ENCODE data around the gene OBP2A. TPM values are rescaled to one million over a fixed set of nuclear protein-coding genes. Genes with fewer than 3 reads are reported as not detected.

Gene OBP2A
- total RNA-seq, 1 donor from 2014 or later, result not detected

- TF ChIP-seq CTCF (conservative IDR thresholded peaks at IDR 0.05), result no peak
- Mint-ChIP-seq H3K9me3 (no peaks in the 10 kb centered on the region), H3K27ac (ENCODE audit: unreplicated experiment) (no peak overlapping the region)
These were observed 34.1 kb downstream of the OBP2A start for GRCh38 chr9:135579889-135580660.

DNA sequence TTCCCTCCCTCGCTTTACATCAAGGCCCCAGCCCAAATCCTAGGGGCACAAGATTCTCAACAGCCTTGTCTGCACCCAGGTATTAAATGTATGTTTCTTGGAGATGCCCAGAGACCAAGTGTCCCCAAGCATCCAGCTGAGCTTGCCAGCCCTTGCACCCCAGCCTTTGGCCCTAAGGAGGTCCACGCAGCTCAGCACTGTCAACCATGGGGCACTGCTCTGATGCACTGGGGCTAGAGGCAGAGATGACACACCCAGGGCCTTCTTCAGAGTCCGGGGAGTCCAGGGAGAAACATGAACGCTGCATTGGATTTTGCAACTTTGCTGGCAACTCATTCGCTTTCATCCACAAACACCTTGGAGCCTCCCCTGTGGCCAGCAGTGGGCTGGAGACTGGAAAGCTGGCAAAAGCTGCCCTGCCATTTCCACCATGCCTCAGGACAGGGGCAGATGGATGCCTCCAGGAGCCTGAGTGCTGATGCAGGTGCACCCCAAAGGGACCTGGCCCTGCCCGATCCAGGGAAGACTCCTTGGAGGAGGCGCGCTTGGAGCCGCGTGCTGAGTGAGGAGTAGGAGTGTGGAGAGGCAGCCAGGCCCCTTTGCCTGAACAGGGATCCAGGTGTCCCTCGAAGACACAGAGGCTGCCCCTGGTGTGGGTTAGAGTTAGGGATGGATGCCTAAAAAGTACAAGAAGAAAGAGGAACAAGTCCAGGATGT is 34.9 kb downstream of the OBP2A start:
- no peaks in the 10 kb centered on the region for H3K4me1 Mint-ChIP-seq

More at GRCh38 chr9:135579889-135580660, 34.1 kb downstream of the OBP2A start:
- DNase-seq (ENCODE audit: low read depth, low spot score), result no peak
- no peaks in the 10 kb centered on the region for H3K4me1 Mint-ChIP-seq
- H3K27me3 Mint-ChIP-seq (ENCODE audit: low read depth), result no peaks in the 10 kb centered on the region
- H3K4me3 Mint-ChIP-seq, result no peak overlapping the region
- no peaks in the 10 kb centered on the region for H3K36me3 Mint-ChIP-seq (ENCODE audit: low read depth)

DNA sequence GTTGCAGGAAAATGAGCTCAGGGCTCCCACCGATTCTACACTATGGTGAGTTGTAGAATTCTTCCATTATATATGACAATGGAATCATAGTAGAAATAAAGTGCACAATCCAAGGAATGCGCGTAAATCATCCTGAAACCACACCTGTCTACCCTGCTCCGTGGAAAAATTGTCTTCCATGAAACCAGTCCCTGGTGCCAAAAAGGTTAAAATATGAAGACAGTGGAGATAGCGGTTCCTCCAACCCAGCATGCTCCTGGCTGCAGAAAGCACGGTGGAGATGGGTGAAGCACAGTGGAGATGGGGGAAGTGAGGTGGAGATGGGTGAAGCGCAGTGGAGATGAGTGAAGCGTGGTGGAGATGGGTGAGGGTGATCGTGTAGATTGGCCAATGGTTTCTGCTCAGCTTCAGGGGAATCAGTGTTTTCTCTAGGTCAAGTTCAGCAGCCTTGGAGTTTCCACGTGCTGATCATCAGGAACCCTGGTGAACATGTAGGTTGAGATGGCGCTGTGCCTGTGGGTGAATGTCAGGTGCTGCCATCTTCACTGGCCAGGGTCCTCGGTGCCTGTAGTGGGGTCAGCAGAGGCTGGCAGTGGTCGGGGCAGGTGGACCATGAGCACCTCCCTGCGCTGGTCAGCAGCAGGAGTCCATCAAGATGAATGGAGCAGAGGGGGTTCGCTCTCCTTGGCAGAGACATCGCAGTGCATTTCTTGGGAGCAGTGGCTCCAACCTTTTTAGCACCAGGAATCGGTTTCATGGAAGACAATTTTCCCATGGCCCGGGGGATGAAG is 35.9 kb downstream of the OBP2A start:
- no peak for TF ChIP-seq CTCF (conservative IDR thresholded peaks at IDR 0.05)
- no peaks in the 10 kb centered on the region for H3K9me3 Mint-ChIP-seq
- no peaks in the 10 kb centered on the region for H3K36me3 Mint-ChIP-seq (ENCODE audit: low read depth)
- no peaks in the 10 kb centered on the region for H3K27me3 Mint-ChIP-seq (ENCODE audit: low read depth)
- H3K4me1 Mint-ChIP-seq, result no peaks in the 10 kb centered on the region
- no peak for DNase-seq (ENCODE audit: low read depth, low spot score)
- peak overlapping the region; percentile 35 for H3K27ac Mint-ChIP-seq (ENCODE audit: unreplicated experiment)
- H3K4me3 Mint-ChIP-seq, result no peak overlapping the region

More for the DNA sequence above, 34.9 kb downstream of the OBP2A start:
- no peak for DNase-seq (ENCODE audit: low read depth, low spot score)
- H3K27ac Mint-ChIP-seq (ENCODE audit: unreplicated experiment), result no peak overlapping the region
- H3K4me3 Mint-ChIP-seq, result no peak overlapping the region
- no peaks in the 10 kb centered on the region for H3K36me3 Mint-ChIP-seq (ENCODE audit: low read depth)
- no peaks in the 10 kb centered on the region for H3K27me3 Mint-ChIP-seq (ENCODE audit: low read depth)
- no peak for TF ChIP-seq CTCF (conservative IDR thresholded peaks at IDR 0.05)
- no peaks in the 10 kb centered on the region for H3K9me3 Mint-ChIP-seq

DNA sequence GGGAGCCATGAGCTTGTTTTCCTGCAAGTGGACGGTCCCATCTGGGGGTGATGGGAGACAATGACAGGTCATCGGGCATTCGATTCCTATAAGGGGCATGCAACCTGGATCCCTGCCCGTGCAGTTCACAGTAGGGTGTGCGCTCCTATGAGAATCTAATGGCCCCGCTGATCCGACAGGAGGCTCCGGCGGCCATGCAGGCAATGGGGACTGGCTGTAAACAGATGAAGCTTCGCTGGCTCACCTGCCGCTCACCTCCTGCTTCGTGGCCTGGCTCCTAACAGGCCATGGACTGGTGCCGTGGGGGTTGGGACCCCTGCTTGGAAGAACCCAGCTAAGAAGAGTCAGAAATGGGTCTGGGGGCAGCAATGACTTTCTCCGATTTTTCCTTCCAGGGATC is 36.6 kb downstream of the OBP2A start:
- no peak for TF ChIP-seq CTCF (conservative IDR thresholded peaks at IDR 0.05)
- H3K27ac Mint-ChIP-seq (ENCODE audit: unreplicated experiment), result no peak overlapping the region
- DNase-seq (ENCODE audit: low read depth, low spot score), result no peak

GRCh38 chr9:135582966-135583687 is 37.2 kb downstream of the OBP2A start:
- Mint-ChIP-seq H3K27me3 (ENCODE audit: low read depth) (no peaks in the 10 kb centered on the region), H3K4me3 (no peak overlapping the region), H3K9me3 (no peaks in the 10 kb centered on the region), H3K4me1 (no peaks in the 10 kb centered on the region), H3K27ac (ENCODE audit: unreplicated experiment) (no peak overlapping the region), H3K36me3 (ENCODE audit: low read depth) (no peaks in the 10 kb centered on the region)
- no peak for DNase-seq (ENCODE audit: low read depth, low spot score)
- TF ChIP-seq CTCF (conservative IDR thresholded peaks at IDR 0.05), result no peak

More for the DNA sequence above, 36.6 kb downstream of the OBP2A start:
- no peaks in the 10 kb centered on the region for H3K36me3 Mint-ChIP-seq (ENCODE audit: low read depth)
- no peaks in the 10 kb centered on the region for H3K27me3 Mint-ChIP-seq (ENCODE audit: low read depth)
- no peaks in the 10 kb centered on the region for H3K9me3 Mint-ChIP-seq
- H3K4me1 Mint-ChIP-seq, result no peaks in the 10 kb centered on the region
- no peak overlapping the region for H3K4me3 Mint-ChIP-seq
